ENCODE results near the gene HDC.

- TF ChIP-seq CTCF (IDR thresholded peaks at IDR 0.05; ENCODE audit: insufficient read depth, low read length, poor library complexity, severe bottlenecking) (no peak), EZH2phosphoT487 (conservative IDR thresholded peaks at IDR 0.05; ENCODE audit: low read length) (no peak)
Observed at GRCh38 chr15:50219820-50220219, 45.7 kb downstream of the HDC start.
